Measurements from ENCODE around the gene CNTNAP5.

CNTNAP5 gene

DNA sequence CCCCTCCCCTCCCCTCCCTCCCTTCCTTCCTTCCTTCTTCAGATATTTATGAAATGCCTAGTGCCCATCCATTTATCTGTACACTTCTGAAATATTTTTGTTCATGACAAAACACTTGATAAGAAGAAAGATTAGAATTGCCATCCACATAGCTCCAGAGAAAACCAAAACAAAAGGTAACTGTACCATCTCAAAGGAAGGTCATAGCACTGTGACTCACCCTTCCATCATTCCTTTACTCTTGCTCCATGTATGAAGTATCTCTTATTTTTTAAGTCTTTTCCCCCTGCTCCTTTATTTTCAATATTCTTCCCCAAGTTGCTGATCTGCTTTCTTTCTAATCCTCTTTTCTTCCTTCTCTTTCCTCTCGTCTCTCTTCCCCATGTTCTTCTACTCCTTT, 9.9 kb downstream of the CNTNAP5 start:
- H2AK5ac ChIP-seq (ENCODE audit: low read length, severe bottlenecking), result no peak overlapping the region
- H3K9ac ChIP-seq (ENCODE audit: low read length), result no peak overlapping the region

DNA sequence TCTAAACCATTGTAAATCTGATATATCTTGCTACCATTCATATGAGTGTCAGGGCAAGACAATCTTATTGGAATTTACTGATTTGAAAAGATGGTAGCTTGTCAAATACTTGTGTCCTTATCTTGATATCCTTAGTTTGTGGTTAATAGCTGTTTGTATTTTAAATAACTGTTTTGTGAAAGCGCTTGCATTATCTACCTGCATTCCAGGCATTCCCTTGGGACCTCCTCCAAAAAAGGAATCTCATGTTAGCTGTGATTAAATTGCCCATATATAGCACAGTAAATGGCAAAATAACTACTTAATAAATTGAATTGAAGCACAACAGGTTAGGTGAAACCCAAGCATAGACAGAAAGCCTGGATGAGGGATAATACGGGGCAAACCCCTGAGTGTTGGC, 13.9 kb downstream of the CNTNAP5 start:
- H2AFZ ChIP-seq (ENCODE audit: low read depth, low read length), result no peak overlapping the region
- no peak overlapping the region for H3K4ac ChIP-seq (ENCODE audit: low read depth in 1 of 2, low read length in 2 of 2)
- H2BK15ac ChIP-seq (ENCODE audit: low read depth, poor library complexity, severe bottlenecking), result no peak overlapping the region
- no peak overlapping the region for H3K4me3 ChIP-seq (ENCODE audit: insufficient read depth in 1 of 2, low read depth in 1 of 2, low read length in 2 of 2)
- 92% methylated on average over 1 of the region's 2 CpGs for WGBS
- no peak overlapping the region for H3K18ac ChIP-seq (ENCODE audit: low read depth in 1 of 2, low read length in 2 of 2)
- no peaks in the 10 kb centered on the region for H3K27me3 ChIP-seq (ENCODE audit: control insufficient read depth in 1 of 2, insufficient read depth in 1 of 2, low read length in 2 of 2)
- H2BK5ac ChIP-seq (ENCODE audit: low read depth, low read length, poor library complexity, severe bottlenecking), result no peak overlapping the region
- no peak overlapping the region for H3K9ac ChIP-seq (ENCODE audit: low read length)
- no peak overlapping the region for H3K27ac ChIP-seq (ENCODE audit: low read length, poor library complexity, severe bottlenecking)
- no peaks in the 10 kb centered on the region for H3K36me3 ChIP-seq (ENCODE audit: control insufficient read depth in 1 of 2, insufficient read depth in 2 of 2, low read depth in 1 of 2, low read length in 2 of 2)
- H3K4me1 ChIP-seq (ENCODE audit: control insufficient read depth, insufficient read depth, low read depth, low read length), result no peaks in the 10 kb centered on the region
- DNase-seq, result no peak
- H3K14ac ChIP-seq (ENCODE audit: low read length in 2 of 2), result no peak overlapping the region
- no peak overlapping the region for H2BK12ac ChIP-seq (ENCODE audit: low read length in 2 of 2)
- H3K9me3 ChIP-seq (ENCODE audit: control insufficient read depth, low read length), result no peaks in the 10 kb centered on the region
- H3K79me1 ChIP-seq (replicated peaks; ENCODE audit: low read length, poor library complexity, severe bottlenecking), result no peaks in the 10 kb centered on the region
- H3K4me2 ChIP-seq (ENCODE audit: low read length, poor library complexity, severe bottlenecking), result no peak overlapping the region
- no peak overlapping the region for H2AK5ac ChIP-seq (ENCODE audit: low read length, severe bottlenecking)
- no peak overlapping the region for H4K91ac ChIP-seq (ENCODE audit: low read length)
- H3K23ac ChIP-seq (ENCODE audit: low read length in 2 of 2), result no peak overlapping the region
- H4K8ac ChIP-seq (ENCODE audit: low read length), result no peak overlapping the region
- H2BK120ac ChIP-seq (ENCODE audit: low read depth, low read length), result no peak overlapping the region

More for the DNA sequence above, 9.9 kb downstream of the CNTNAP5 start:
- no peaks in the 10 kb centered on the region for H3K36me3 ChIP-seq (ENCODE audit: control insufficient read depth in 1 of 2, insufficient read depth in 2 of 2, low read depth in 1 of 2, low read length in 2 of 2)
- H3K27ac ChIP-seq (ENCODE audit: low read length, poor library complexity, severe bottlenecking), result no peak overlapping the region
- H2BK12ac ChIP-seq (ENCODE audit: low read length in 2 of 2), result no peak overlapping the region
- H3K4me1 ChIP-seq (ENCODE audit: control insufficient read depth, insufficient read depth, low read depth, low read length), result no peaks in the 10 kb centered on the region
- no peak overlapping the region for H3K4ac ChIP-seq (ENCODE audit: low read depth in 1 of 2, low read length in 2 of 2)
- 92% methylated on average over 1 of the region's 1 CpG for WGBS
- H3K4me2 ChIP-seq (ENCODE audit: low read length, poor library complexity, severe bottlenecking), result no peak overlapping the region
- no peak overlapping the region for H2AFZ ChIP-seq (ENCODE audit: low read depth, low read length)
- H3K14ac ChIP-seq (ENCODE audit: low read length in 2 of 2), result no peak overlapping the region
- no peaks in the 10 kb centered on the region for H3K27me3 ChIP-seq (ENCODE audit: control insufficient read depth in 1 of 2, insufficient read depth in 1 of 2, low read length in 2 of 2)
- no peak overlapping the region for H2BK5ac ChIP-seq (ENCODE audit: low read depth, low read length, poor library complexity, severe bottlenecking)
- H3K4me3 ChIP-seq (ENCODE audit: insufficient read depth in 1 of 2, low read depth in 1 of 2, low read length in 2 of 2), result no peak overlapping the region
- no peaks in the 10 kb centered on the region for H3K79me1 ChIP-seq (replicated peaks; ENCODE audit: low read length, poor library complexity, severe bottlenecking)
- no peak overlapping the region for H4K91ac ChIP-seq (ENCODE audit: low read length)
- H2BK15ac ChIP-seq (ENCODE audit: low read depth, poor library complexity, severe bottlenecking), result no peak overlapping the region
- no peak overlapping the region for H3K23ac ChIP-seq (ENCODE audit: low read length in 2 of 2)
- H2BK120ac ChIP-seq (ENCODE audit: low read depth, low read length), result no peak overlapping the region
- no peak overlapping the region for H4K8ac ChIP-seq (ENCODE audit: low read length)
- no peaks in the 10 kb centered on the region for H3K9me3 ChIP-seq (ENCODE audit: control insufficient read depth, low read length)
- H3K18ac ChIP-seq (ENCODE audit: low read depth in 1 of 2, low read length in 2 of 2), result no peak overlapping the region
- DNase-seq, result no peak

DNA sequence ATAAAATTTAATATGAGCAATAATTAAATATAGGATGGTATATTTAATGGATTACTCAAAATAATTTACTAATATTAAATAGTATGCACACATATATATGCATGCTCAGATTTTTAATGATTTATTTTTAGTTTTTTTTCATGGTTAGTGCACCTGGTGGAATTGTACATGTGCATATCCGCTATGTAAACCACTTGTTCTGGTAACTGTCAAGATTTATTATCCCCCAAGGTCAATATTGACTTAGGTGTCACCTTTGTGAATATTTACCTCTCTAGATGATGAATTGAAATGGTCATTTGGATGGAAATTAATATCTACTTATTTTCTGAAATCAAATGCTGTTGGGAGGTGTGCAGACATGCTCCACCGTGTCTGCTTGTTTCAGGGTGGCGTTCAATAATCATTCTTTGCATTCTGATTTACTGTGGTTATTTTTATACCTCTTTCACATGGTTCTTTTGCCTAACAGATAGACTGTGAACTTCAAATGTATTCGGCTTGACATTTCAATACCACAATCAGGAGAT, 14.7 kb downstream of the CNTNAP5 start:
- Histone ChIP-seq H2BK12ac (ENCODE audit: low read length in 2 of 2) (no peak overlapping the region), H3K4ac (ENCODE audit: low read depth in 1 of 2, low read length in 2 of 2) (no peak overlapping the region), H2BK120ac (ENCODE audit: low read depth, low read length) (no peak overlapping the region), H3K14ac (ENCODE audit: low read length in 2 of 2) (no peak overlapping the region), H4K91ac (ENCODE audit: low read length) (no peak overlapping the region), H3K18ac (ENCODE audit: low read depth in 1 of 2, low read length in 2 of 2) (no peak overlapping the region), H2BK5ac (ENCODE audit: low read depth, low read length, poor library complexity, severe bottlenecking) (no peak overlapping the region), H4K8ac (ENCODE audit: low read length) (no peak overlapping the region), H3K27ac (ENCODE audit: low read length, poor library complexity, severe bottlenecking) (no peak overlapping the region), H3K4me2 (ENCODE audit: low read length, poor library complexity, severe bottlenecking) (no peak overlapping the region), H3K4me3 (ENCODE audit: insufficient read depth in 1 of 2, low read depth in 1 of 2, low read length in 2 of 2) (no peak overlapping the region), H3K23ac (ENCODE audit: low read length in 2 of 2) (no peak overlapping the region), H3K4me1 (ENCODE audit: control insufficient read depth, insufficient read depth, low read depth, low read length) (no peaks in the 10 kb centered on the region), H3K9me3 (ENCODE audit: control insufficient read depth, low read length) (no peaks in the 10 kb centered on the region), H3K79me1 (replicated peaks; ENCODE audit: low read length, poor library complexity, severe bottlenecking) (no peaks in the 10 kb centered on the region), H3K36me3 (ENCODE audit: control insufficient read depth in 1 of 2, insufficient read depth in 2 of 2, low read depth in 1 of 2, low read length in 2 of 2) (no peaks in the 10 kb centered on the region), H2AK5ac (ENCODE audit: low read length, severe bottlenecking) (no peak overlapping the region), H3K9ac (ENCODE audit: low read length) (no peak overlapping the region), H2AFZ (ENCODE audit: low read depth, low read length) (no peak overlapping the region), H3K27me3 (ENCODE audit: control insufficient read depth in 1 of 2, insufficient read depth in 1 of 2, low read length in 2 of 2) (no peaks in the 10 kb centered on the region), H2BK15ac (ENCODE audit: low read depth, poor library complexity, severe bottlenecking) (no peak overlapping the region)
- no peak for DNase-seq
- WGBS, result 83% methylated on average over 1 of the region's 4 CpGs

DNA sequence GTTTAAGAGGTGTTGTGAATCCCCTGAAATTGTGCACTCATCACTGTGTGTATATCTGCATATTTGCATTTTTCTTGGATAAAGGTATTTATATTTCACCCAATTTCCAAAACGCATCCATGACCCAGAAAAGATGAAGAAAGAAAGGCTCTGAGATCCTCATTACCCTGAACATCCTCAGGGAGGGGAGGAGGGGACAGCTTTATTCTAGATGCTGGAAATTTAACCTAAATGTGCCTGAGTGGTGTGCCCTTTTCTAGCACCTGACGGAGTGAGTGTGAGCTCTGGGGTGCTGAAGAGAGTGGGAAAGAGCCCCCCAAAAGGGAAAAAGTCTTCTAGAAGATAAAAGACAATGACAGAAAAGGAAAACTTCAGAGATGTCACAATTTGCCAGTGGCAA, 20.8 kb downstream of the CNTNAP5 start:
- H2BK15ac ChIP-seq (ENCODE audit: low read depth, poor library complexity, severe bottlenecking), result no peak overlapping the region
- H3K4me1 ChIP-seq (ENCODE audit: control insufficient read depth, insufficient read depth, low read depth, low read length), result no peaks in the 10 kb centered on the region
- no peaks in the 10 kb centered on the region for H3K27me3 ChIP-seq (ENCODE audit: control insufficient read depth in 1 of 2, insufficient read depth in 1 of 2, low read length in 2 of 2)
- H3K4me2 ChIP-seq (ENCODE audit: low read length, poor library complexity, severe bottlenecking), result no peak overlapping the region
- no peak overlapping the region for H3K27ac ChIP-seq (ENCODE audit: low read length, poor library complexity, severe bottlenecking)
- H3K79me1 ChIP-seq (replicated peaks; ENCODE audit: low read length, poor library complexity, severe bottlenecking), result no peaks in the 10 kb centered on the region
- H3K9ac ChIP-seq (ENCODE audit: low read length), result no peak overlapping the region
- H3K36me3 ChIP-seq (ENCODE audit: control insufficient read depth in 1 of 2, insufficient read depth in 2 of 2, low read depth in 1 of 2, low read length in 2 of 2), result no peaks in the 10 kb centered on the region
- no peak overlapping the region for H3K18ac ChIP-seq (ENCODE audit: low read depth in 1 of 2, low read length in 2 of 2)
- no peak overlapping the region for H2AK5ac ChIP-seq (ENCODE audit: low read length, severe bottlenecking)
- H4K91ac ChIP-seq (ENCODE audit: low read length), result no peak overlapping the region
- no peak overlapping the region for H2BK5ac ChIP-seq (ENCODE audit: low read depth, low read length, poor library complexity, severe bottlenecking)
- no peak overlapping the region for H3K4ac ChIP-seq (ENCODE audit: low read depth in 1 of 2, low read length in 2 of 2)
- H3K23ac ChIP-seq (ENCODE audit: low read length in 2 of 2), result no peak overlapping the region
- no peaks in the 10 kb centered on the region for H3K9me3 ChIP-seq (ENCODE audit: control insufficient read depth, low read length)
- no peak overlapping the region for H2AFZ ChIP-seq (ENCODE audit: low read depth, low read length)
- DNase-seq, result no peak
- no peak overlapping the region for H3K14ac ChIP-seq (ENCODE audit: low read length in 2 of 2)
- H4K8ac ChIP-seq (ENCODE audit: low read length), result no peak overlapping the region
- H3K4me3 ChIP-seq (ENCODE audit: insufficient read depth in 1 of 2, low read depth in 1 of 2, low read length in 2 of 2), result no peak overlapping the region
- 50% methylated on average over 1 of the region's 2 CpGs for WGBS
- no peak overlapping the region for H2BK12ac ChIP-seq (ENCODE audit: low read length in 2 of 2)
- no peak overlapping the region for H2BK120ac ChIP-seq (ENCODE audit: low read depth, low read length)
